ENCODE measurements around the gene OVCH1.

The OVCH1 gene

GRCh38 chr12:29499235-29499634, 1.7 kb upstream of the OVCH1 start:
- TF ChIP-seq, protein P1, sequence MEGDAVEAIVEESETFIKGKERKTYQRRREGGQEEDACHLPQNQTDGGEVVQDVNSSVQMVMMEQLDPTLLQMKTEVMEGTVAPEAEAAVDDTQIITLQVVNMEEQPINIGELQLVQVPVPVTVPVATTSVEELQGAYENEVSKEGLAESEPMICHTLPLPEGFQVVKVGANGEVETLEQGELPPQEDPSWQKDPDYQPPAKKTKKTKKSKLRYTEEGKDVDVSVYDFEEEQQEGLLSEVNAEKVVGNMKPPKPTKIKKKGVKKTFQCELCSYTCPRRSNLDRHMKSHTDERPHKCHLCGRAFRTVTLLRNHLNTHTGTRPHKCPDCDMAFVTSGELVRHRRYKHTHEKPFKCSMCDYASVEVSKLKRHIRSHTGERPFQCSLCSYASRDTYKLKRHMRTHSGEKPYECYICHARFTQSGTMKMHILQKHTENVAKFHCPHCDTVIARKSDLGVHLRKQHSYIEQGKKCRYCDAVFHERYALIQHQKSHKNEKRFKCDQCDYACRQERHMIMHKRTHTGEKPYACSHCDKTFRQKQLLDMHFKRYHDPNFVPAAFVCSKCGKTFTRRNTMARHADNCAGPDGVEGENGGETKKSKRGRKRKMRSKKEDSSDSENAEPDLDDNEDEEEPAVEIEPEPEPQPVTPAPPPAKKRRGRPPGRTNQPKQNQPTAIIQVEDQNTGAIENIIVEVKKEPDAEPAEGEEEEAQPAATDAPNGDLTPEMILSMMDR (IDR thresholded peaks at IDR 0.05), result no peak

DNA sequence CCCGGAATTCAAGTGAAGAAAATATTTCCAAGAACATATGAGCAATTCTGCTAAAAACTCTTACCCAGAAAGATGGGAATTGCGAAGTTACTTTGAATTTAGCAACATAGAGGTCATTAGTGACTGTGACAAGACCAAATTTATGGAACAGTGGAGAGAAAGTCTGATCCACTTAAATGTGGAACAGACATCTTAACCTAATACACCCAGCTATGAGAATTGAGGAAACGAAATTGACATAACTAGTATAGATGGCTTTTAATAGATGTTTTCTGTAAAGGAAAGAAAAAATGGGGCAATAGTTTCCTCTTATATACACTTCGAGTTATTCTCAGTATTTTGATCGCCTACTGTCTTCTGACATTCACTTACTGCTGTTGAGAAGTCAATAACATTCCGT, 4.6 kb downstream of the OVCH1 start:
- TF ChIP-seq, protein P1 (IDR thresholded peaks at IDR 0.05), result no peak

DNA sequence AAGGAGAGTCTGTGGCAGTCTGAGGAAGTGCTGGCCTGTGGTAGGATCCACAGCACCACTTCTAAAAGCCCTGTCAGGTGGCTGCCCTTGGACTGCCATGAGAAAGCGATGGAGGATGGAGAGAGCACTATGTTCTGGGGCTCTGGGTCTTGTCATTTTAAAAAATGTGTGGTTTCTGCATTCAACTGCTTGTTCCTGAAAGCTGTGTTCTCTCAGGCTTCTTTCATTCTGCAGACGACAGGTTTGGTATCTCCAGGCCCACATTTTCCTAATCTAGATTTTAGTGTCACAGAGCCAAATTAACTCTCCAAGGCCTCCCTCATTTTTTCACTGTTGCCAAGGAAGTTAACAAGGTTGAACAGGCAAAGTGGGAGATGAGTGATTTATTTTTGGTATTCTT, 10.5 kb downstream of the OVCH1 start:
- TF ChIP-seq, protein P1 (IDR thresholded peaks at IDR 0.05), result no peak

DNA sequence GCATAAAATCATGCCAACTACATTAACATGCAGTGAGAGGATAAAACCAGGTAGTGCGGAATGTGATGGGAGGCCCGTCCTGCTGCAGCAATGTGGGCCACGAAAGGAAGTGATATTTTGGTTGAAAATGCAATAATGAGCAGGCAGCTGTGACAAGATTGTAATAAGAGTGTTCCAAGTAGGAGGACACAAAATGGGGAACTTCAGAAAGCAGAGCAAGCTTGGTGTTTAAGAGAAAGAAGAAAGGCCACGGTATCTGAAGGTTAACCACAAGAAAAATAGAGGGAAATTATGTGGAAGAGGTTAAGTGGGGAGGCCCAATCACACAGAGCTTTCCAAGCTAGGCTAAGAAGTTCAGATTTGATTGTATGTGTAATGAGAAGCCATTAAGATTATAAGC, 34.3 kb downstream of the OVCH1 start:
- TF ChIP-seq, protein P1 (IDR thresholded peaks at IDR 0.05), result no peak

- TF ChIP-seq, protein P1 (IDR thresholded peaks at IDR 0.05), result no peak
These were observed 37.4 kb downstream of the OVCH1 start for GRCh38 chr12:29460082-29460481.

DNA sequence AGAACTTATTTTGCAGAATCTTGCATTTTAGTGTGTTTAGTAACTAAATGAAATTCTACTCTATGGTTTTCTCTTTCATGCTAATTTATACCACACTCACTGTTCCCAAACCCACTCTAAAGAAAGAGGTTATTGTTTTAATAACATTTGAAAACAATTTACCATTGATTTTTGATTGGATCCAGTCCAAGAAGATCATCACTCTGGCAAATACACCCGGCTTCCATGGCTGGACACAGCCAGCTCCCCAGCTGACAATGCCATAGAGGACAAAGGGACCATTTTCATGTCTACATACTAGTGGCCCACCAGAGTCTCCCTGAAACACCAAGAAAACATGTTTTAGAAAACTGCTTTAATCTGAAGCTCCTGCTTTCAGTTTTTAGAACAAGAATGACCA, 42.4 kb downstream of the OVCH1 start:
- TF ChIP-seq, protein P1 (IDR thresholded peaks at IDR 0.05), result no peak

- TF ChIP-seq, protein P1 (IDR thresholded peaks at IDR 0.05), result no peak
These were observed 45.6 kb downstream of the OVCH1 start for GRCh38 chr12:29451888-29452287.

- TF ChIP-seq, protein P1 (IDR thresholded peaks at IDR 0.05), result no peak
These were observed 49.3 kb downstream of the OVCH1 start for GRCh38 chr12:29448157-29448556.
